Glutamatergic neuron (in vitro differentiated cells): ENCODE data around the gene SLC1A7. TPM values are rescaled to one million over a fixed set of nuclear protein-coding genes. Genes with fewer than 3 reads are reported as not detected.

ENCODE experiments used
- DNase-seq: peaks from one replicate; pipeline ENCODE4 v3.0.0; 2022
- H3K27ac Mint-ChIP-seq: one replicate; pipeline ENCODE4 v1.8.0; 2020; ENCODE audit warnings: mild to moderate bottlenecking, mixed read lengths, inconsistent platforms; ENCODE audit not compliant: unreplicated experiment
- H3K27me3 Mint-ChIP-seq: one replicate; pipeline ENCODE4 v1.8.0; 2020; ENCODE audit warnings: mild to moderate bottlenecking, moderate library complexity, mixed read lengths, inconsistent platforms; ENCODE audit not compliant: unreplicated experiment
- H3K36me3 Mint-ChIP-seq: one replicate; pipeline ENCODE4 v1.8.0; 2020; ENCODE audit warnings: mild to moderate bottlenecking, mixed read lengths, inconsistent platforms; ENCODE audit not compliant: unreplicated experiment
- H3K4me1 Mint-ChIP-seq: one replicate; pipeline ENCODE4 v1.8.0; 2020; ENCODE audit warnings: mild to moderate bottlenecking, low read depth, mixed read lengths, inconsistent platforms; ENCODE audit not compliant: unreplicated experiment
- H3K4me3 Mint-ChIP-seq: one replicate; pipeline ENCODE4 v1.8.0; 2020; ENCODE audit warnings: mild to moderate bottlenecking, mixed read lengths, inconsistent platforms; ENCODE audit not compliant: unreplicated experiment
- H3K9me3 Mint-ChIP-seq: one replicate; pipeline ENCODE4 v1.8.0; 2020; ENCODE audit warnings: mild to moderate bottlenecking, moderate library complexity, mixed read lengths, inconsistent platforms; ENCODE audit not compliant: unreplicated experiment
- total RNA-seq: library from RNA; stranded (reverse); fragmentation: NEBNext Ultra II Directional; extraction: Animal tissue kit (Norgen Biotek cat#: 25700); gene quantifications from one replicate; pipeline ENCODE4 v1.2.1, GENCODE V29; 2021; ENCODE audit not compliant: unreplicated experiment
- TF ChIP-seq, protein P1 (sequence below): fragments of 200-600 bp; sonication (generic); IDR thresholded peaks from one replicate; pipeline ENCODE4 v1.5.0; 2021; ENCODE audit not compliant: partially characterized antibody, unreplicated experiment

SLC1A7 gene
- total RNA-seq, 1 donor from 2014 or later: not detected

DNA sequence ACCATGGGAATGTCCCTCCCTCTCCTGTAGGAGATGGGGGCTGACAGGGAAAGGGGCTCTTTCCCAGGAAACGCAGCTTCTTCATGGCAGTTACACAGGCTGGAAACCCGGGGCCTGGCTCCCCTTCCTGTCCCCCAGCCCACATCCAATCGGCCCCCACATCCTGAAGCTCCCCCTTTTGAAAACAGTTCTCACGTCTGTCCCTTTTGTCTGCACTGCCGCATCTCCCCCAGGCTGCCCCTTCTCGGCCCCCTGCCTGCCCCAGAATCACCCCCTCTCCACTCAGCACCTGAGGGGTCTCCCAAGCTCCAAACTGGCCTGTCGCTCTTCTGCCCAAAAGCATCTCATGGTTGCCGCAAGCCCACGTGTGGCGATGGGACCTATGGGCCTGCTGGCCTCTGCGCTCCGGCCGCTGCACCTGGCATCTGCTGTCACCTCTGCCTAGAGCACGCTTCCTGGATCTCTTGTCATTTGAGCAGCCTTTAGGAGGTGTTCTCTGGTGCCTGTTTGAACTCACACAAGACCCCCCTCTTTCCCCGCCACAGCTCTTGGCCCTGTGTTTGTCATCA, 867 bp downstream of the SLC1A7 start:
- H3K4me1 Mint-ChIP-seq: peaks cover 29% of the 10 kb centered on the region
- H3K4me3 Mint-ChIP-seq: no peak overlapping the region
- H3K36me3 Mint-ChIP-seq: peaks cover 12% of the 10 kb centered on the region
- peaks cover 6% of the 10 kb centered on the region for H3K27me3 Mint-ChIP-seq
- H3K27ac Mint-ChIP-seq: no peak overlapping the region
- DNase-seq: no peak
- TF ChIP-seq, protein P1, sequence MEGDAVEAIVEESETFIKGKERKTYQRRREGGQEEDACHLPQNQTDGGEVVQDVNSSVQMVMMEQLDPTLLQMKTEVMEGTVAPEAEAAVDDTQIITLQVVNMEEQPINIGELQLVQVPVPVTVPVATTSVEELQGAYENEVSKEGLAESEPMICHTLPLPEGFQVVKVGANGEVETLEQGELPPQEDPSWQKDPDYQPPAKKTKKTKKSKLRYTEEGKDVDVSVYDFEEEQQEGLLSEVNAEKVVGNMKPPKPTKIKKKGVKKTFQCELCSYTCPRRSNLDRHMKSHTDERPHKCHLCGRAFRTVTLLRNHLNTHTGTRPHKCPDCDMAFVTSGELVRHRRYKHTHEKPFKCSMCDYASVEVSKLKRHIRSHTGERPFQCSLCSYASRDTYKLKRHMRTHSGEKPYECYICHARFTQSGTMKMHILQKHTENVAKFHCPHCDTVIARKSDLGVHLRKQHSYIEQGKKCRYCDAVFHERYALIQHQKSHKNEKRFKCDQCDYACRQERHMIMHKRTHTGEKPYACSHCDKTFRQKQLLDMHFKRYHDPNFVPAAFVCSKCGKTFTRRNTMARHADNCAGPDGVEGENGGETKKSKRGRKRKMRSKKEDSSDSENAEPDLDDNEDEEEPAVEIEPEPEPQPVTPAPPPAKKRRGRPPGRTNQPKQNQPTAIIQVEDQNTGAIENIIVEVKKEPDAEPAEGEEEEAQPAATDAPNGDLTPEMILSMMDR: no peak
- peaks cover 2% of the 10 kb centered on the region for H3K9me3 Mint-ChIP-seq

DNA sequence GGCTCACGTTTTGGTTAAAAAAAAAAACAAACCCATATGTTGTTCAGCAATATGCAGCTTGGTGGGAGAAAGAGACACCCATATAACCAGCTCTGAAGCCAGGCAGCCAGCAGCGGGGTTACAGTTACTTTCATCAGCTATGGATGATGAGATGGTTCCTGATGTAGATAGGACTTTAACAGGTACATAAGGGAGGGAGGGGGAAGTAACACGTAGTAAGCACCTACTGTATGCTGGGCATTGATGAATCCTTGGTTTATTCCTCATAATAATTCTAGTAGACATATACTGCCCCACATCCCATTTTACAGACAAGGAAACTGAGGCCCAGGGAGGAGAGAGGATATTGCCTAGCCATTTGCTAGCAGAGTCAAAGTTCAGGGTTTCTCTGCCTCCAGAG, 2.0 kb downstream of the SLC1A7 start:
- H3K9me3 Mint-ChIP-seq: peaks cover under 1% of the 10 kb centered on the region
- H3K27me3 Mint-ChIP-seq: peaks cover 5% of the 10 kb centered on the region
- no peak overlapping the region for H3K4me3 Mint-ChIP-seq
- TF ChIP-seq, protein P1: no peak
- no peak overlapping the region for H3K27ac Mint-ChIP-seq
- H3K4me1 Mint-ChIP-seq: peaks cover 24% of the 10 kb centered on the region
- H3K36me3 Mint-ChIP-seq: peaks cover 12% of the 10 kb centered on the region
- DNase-seq: no peak

DNA sequence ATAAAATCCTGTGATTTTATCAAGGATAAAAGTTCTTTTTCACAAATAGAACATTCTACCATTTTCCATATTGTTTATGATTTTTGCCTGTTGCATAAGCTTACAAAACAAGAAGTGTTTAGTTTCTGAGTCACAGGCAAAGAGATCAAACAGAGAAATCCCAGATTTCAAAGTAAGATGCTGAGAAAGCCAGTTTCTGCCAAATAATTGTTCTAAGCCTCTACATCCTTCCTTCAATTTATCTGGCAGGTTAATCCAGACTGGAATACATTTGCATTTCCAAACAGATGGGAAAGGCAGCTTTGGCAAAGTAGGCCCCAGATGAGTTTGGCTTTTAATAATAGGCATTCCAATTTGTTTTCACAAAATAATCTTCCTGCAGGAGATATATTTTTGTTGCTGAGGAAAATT, 2.5 kb downstream of the SLC1A7 start:
- H3K4me3 Mint-ChIP-seq: no peak overlapping the region
- peaks cover 1% of the 10 kb centered on the region for H3K9me3 Mint-ChIP-seq
- peaks cover 5% of the 10 kb centered on the region for H3K27me3 Mint-ChIP-seq
- DNase-seq: no peak
- TF ChIP-seq, protein P1: no peak
- H3K27ac Mint-ChIP-seq: no peak overlapping the region
- peaks cover 12% of the 10 kb centered on the region for H3K36me3 Mint-ChIP-seq
- peaks cover 24% of the 10 kb centered on the region for H3K4me1 Mint-ChIP-seq

DNA sequence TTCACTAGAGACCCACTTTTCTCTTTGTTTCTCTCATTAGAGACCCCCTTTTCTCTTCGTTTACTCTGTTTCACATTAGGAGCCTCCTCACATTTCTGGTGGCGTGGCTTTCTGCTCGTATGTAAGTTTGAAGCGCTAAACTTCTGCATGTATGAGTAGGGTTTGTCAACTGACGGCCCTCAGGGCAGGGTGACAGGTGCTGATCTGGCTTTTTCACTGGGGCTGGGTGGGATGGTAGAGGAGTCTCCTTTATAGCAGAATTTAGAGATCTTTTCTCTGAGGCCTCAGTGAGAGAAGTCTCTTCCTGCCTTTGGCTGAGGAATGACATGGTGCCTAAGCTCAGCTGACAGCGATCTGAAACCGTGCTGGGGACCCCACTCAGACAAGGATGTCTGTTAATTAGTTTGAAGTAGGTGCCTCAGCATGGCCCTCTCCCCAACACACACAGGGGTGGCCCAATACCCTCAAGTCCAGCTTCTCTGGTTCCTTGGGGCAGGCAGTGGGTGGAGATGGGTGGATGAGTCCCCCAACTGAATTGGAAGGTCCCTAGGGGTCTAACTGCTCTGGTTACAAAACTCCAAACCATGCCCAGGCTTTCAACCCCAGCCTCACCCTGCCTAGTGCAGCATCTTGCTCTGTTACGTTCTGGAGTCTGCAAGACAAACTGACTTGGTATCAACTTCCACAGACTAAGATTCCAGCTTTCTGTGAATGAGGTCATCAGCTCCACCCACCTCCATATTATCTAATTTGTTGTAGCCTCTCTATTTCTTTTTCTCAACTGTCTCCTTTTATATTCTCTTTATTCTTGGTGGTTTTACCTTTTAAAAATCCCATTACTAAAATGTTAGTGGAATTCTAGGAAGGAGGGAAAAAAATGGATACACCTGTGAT, 3.2 kb downstream of the SLC1A7 start:
- H3K27me3 Mint-ChIP-seq: peaks cover 7% of the 10 kb centered on the region
- H3K4me1 Mint-ChIP-seq: peaks cover 31% of the 10 kb centered on the region
- H3K9me3 Mint-ChIP-seq: peaks cover 7% of the 10 kb centered on the region
- no peak for DNase-seq
- TF ChIP-seq, protein P1: no peak
- peaks cover 12% of the 10 kb centered on the region for H3K36me3 Mint-ChIP-seq
- no peak overlapping the region for H3K27ac Mint-ChIP-seq
- H3K4me3 Mint-ChIP-seq: no peak overlapping the region

DNA sequence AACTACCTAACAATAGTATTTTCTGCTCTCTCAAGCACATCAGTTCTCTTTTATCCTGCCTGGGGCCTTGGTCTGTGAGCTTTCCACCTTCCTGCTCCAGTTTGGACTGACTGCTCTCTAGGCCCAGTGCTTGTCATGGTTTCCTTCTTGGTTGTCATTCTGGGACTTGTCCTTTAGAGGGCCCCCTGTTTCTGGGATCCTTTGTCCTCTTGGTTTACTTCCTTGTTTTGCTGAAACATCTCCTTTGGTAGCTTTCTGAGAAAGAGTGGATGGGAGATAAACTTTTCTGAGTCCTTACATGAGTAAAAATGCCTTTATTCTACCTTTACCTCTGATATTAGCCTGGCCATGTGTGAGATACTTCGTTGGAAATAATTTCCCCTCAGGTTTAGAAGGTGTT, 4.7 kb downstream of the SLC1A7 start:
- Mint-ChIP-seq H3K9me3 (peaks cover 7% of the 10 kb centered on the region), H3K4me3 (no peak overlapping the region), H3K36me3 (peaks cover 12% of the 10 kb centered on the region), H3K4me1 (peaks cover 33% of the 10 kb centered on the region), H3K27ac (no peak overlapping the region), H3K27me3 (peaks cover 7% of the 10 kb centered on the region)
- DNase-seq: no peak
- TF ChIP-seq, protein P1: no peak
